Esophagus squamous epithelium (tissue), 5 donors: ENCODE measurements around the gene PDSS2. TPM values are rescaled to one million over a fixed set of nuclear protein-coding genes. Genes with fewer than 3 reads are reported as not detected.

Experiments
- DNase-seq: peaks from one replicate; lab custom pipeline; 2025; lab: John Stamatoyannopoulos, UW
- H3K27ac ChIP-seq, 4 donors: fragments of 200-600 bp; sonication (generic); one replicate each; pipeline ENCODE4 v1.5.1; 2016 to 2019; ENCODE audit warnings: mild to moderate bottlenecking in 1 of 4
- H3K27me3 ChIP-seq, 4 donors: fragments of 200-600 bp; sonication (generic); 1 replicate in 3 of 4; 2 replicates in 1 of 4; pipeline versions ENCODE4 v1.5.1 to v1.6.0; 2017 to 2021; ENCODE audit warnings: antibody characterized with exemption in 1 of 4
- H3K36me3 ChIP-seq, 3 donors: fragments of 200-600 bp; sonication (generic); one replicate each; pipeline ENCODE4 v1.5.1; 2016 to 2019
- H3K4me1 ChIP-seq, 3 donors: fragments of 200-600 bp; sonication (generic); one replicate each; pipeline ENCODE4 v1.5.1; 2017 to 2019
- H3K4me3 ChIP-seq, 4 donors: fragments of 200-600 bp; sonication (generic); 1 replicate in 3 of 4; 2 replicates in 1 of 4; pipeline ENCODE4 v1.5.1; 2016 to 2019; ENCODE audit warnings: mild to moderate bottlenecking in 2 of 4, moderate library complexity in 1 of 4
- H3K9me3 ChIP-seq, 3 donors: fragments of 200-600 bp; sonication (generic); one replicate each; pipeline ENCODE4 v1.5.1; 2016 to 2019
- CTCF ChIP-seq, 6 experiments: fragments of 450-650 bp in 4 of 6; fragments of 200-600 bp in 2 of 6; sonication (generic) in 2 of 6; IDR thresholded peaks; one replicate each; pipeline ENCODE4 v1.5.1; 2016 to 2019; ENCODE audit warnings: antibody characterized with exemption in 6 of 6, mild to moderate bottlenecking in 4 of 6, moderate library complexity in 4 of 6
- POLR2A ChIP-seq, 4 donors: fragments of 450-650 bp; IDR thresholded peaks; one replicate each; pipeline ENCODE4 v1.6.1; 2017; ENCODE audit warnings: antibody characterized with exemption in 4 of 4, mild to moderate bottlenecking in 4 of 4, moderate library complexity in 3 of 4
- WGBS, 2 donors: methylation state at CpG; one replicate each; pipeline ENCODE4 v1.1.5; 2018; 5-methylcytosine and 5-hydroxymethylcytosine counted together
- intact Hi-C: fragments of 100-400 bp; cut with DNase I; formaldehyde crosslinking; loops from one replicate; pipeline ENCODE4 v1.15.0; 2022
- total RNA-seq, 4 donors: library from RNA; depleted of rRNA; stranded (reverse); fragments of >200 nt; gene quantifications; one replicate each; pipeline ENCODE4 v1.1.0, GENCODE V29; 2016
- donor health status: DM: yes; HTN: yes; CAD: no.

PDSS2 gene
- total RNA-seq, 4 donors from 2014 or later, result 7.0 to 15.9 (median 12.3) TPM

- TF ChIP-seq CTCF (IDR thresholded peaks at IDR 0.05), result no peak
- Histone ChIP-seq H3K27me3 (no peaks in the 10 kb centered on the region), H3K4me1 (peaks cover 0 to 5% (median 0%) of the 10 kb centered on the region in 3 donors), H3K4me3 (no peak overlapping the region), H3K9me3 (no peaks in the 10 kb centered on the region), H3K27ac (no peak overlapping the region), H3K36me3 (peaks cover 0 to 9% (median 0%) of the 10 kb centered on the region in 3 donors)
- no peak for DNase-seq
- intact Hi-C loops, result no loop called here
Measured at GRCh38 chr6:107337191-107337741, 122.1 kb downstream of the PDSS2 start.

GRCh38 chr6:107334026-107334425 lies 125.3 kb downstream of the PDSS2 start:
- TF ChIP-seq CTCF (IDR thresholded peaks at IDR 0.05), result no peak
- no peak for TF ChIP-seq POLR2A (IDR thresholded peaks at IDR 0.05)
- no peaks in the 10 kb centered on the region for H3K27me3 ChIP-seq
- H3K36me3 ChIP-seq, result peaks cover 0 to 9% (median 0%) of the 10 kb centered on the region in 3 donors
- 94 to 97% methylated on average over 3 of the region's 3 CpGs for WGBS, 2 donors
- intact Hi-C loops, result no loop called here
- DNase-seq, result no peak
- no peaks in the 10 kb centered on the region for H3K9me3 ChIP-seq
- peaks cover 0 to 5% (median 0%) of the 10 kb centered on the region in 3 donors for H3K4me1 ChIP-seq
- no peak overlapping the region for H3K27ac ChIP-seq
- H3K4me3 ChIP-seq, result no peak overlapping the region

GRCh38 chr6:107333491-107333890 lies 125.9 kb downstream of the PDSS2 start:
- no peak overlapping the region for H3K27ac ChIP-seq
- peaks cover 0 to 5% (median 0%) of the 10 kb centered on the region in 3 donors for H3K4me1 ChIP-seq
- DNase-seq, result no peak
- no peaks in the 10 kb centered on the region for H3K9me3 ChIP-seq
- intact Hi-C loops, result no loop called here
- no peak overlapping the region for H3K4me3 ChIP-seq
- H3K27me3 ChIP-seq, result no peaks in the 10 kb centered on the region
- TF ChIP-seq CTCF (IDR thresholded peaks at IDR 0.05) (no peak), POLR2A (IDR thresholded peaks at IDR 0.05) (no peak)
- WGBS, 2 donors, result 57 to 82% methylated on average over 1 to 2 of the region's 2 CpGs
- H3K36me3 ChIP-seq, result peaks cover 0 to 9% (median 0%) of the 10 kb centered on the region in 3 donors

- TF ChIP-seq POLR2A (IDR thresholded peaks at IDR 0.05), result no peak
- TF ChIP-seq CTCF (IDR thresholded peaks at IDR 0.05), result no peak
- no peaks in the 10 kb centered on the region for H3K27me3 ChIP-seq
- intact Hi-C loops, result no loop called here
- no peaks in the 10 kb centered on the region for H3K9me3 ChIP-seq
- no peak overlapping the region for H3K27ac ChIP-seq
- H3K36me3 ChIP-seq, result peaks cover 0 to 9% (median 0%) of the 10 kb centered on the region in 3 donors
- DNase-seq, result no peak
- H3K4me1 ChIP-seq, result no peaks in the 10 kb centered on the region
- H3K4me3 ChIP-seq, result no peak overlapping the region
- 93 to 95% methylated on average over 5 of the region's 5 CpGs for WGBS, 2 donors
Measured at GRCh38 chr6:107331409-107332386, 127.7 kb downstream of the PDSS2 start.

- Histone ChIP-seq H3K9me3 (no peaks in the 10 kb centered on the region), H3K4me1 (no peaks in the 10 kb centered on the region), H3K27me3 (no peaks in the 10 kb centered on the region), H3K36me3 (peaks cover 0 to 9% (median 0%) of the 10 kb centered on the region in 3 donors), H3K4me3 (no peak overlapping the region), H3K27ac (no peak overlapping the region)
- DNase-seq, result no peak
- TF ChIP-seq POLR2A (IDR thresholded peaks at IDR 0.05) (no peak), CTCF (IDR thresholded peaks at IDR 0.05) (no peak)
- WGBS, 2 donors, result 80 to 81% methylated on average over 4 of the region's 4 CpGs
- intact Hi-C loops, result no loop called here
Measured at GRCh38 chr6:107330168-107330567, 129.2 kb downstream of the PDSS2 start.
